Adrenal gland (tissue), 19 donors: ENCODE measurements around the gene SLITRK5. TPM values are rescaled to one million over a fixed set of nuclear protein-coding genes. Genes with fewer than 3 reads are reported as not detected.

Experiments used
- DNase-seq, 7 donors: peaks; one replicate each; pipeline ENCODE4 v3.0.0-alpha.2; 2019 to 2020
- H3K27ac ChIP-seq, 5 donors: fragments of 200-600 bp; sonication (generic) in 4 of 5; 1 replicate in 3 of 5; 2 replicates in 2 of 5; pipeline versions ENCODE4 v1.5.1 to v1.8.0; 2016 to 2020; ENCODE audit warnings: mild to moderate bottlenecking in 1 of 5
- H3K27me3 ChIP-seq: fragments of 200-600 bp; 2 replicates; pipeline ENCODE4 v1.8.0; 2021
- H3K36me3 ChIP-seq, 2 donors: fragments of 200-600 bp; replicated peaks in 1 of 2; 1 replicate in 1 of 2; 2 replicates in 1 of 2; pipeline versions ENCODE4 v1.5.1 to v1.8.0; 2018 to 2022
- H3K4me1 ChIP-seq, 2 donors: fragments of 200-600 bp; replicated peaks in 1 of 2; 1 replicate in 1 of 2; 2 replicates in 1 of 2; pipeline versions ENCODE4 v1.5.1 to v1.8.0; 2018 to 2021
- H3K4me3 ChIP-seq, 4 donors: fragments of 200-600 bp; sonication (generic) in 3 of 4; one replicate each; pipeline ENCODE4 v1.5.1; 2016 to 2018
- H3K9me3 ChIP-seq, 3 donors: fragments of 200-600 bp; sonication (generic) in 1 of 3; replicated peaks in 1 of 3; 1 replicate in 2 of 3; 2 replicates in 1 of 3; pipeline versions ENCODE4 v1.5.1 to v1.8.0; 2016 to 2021
- CTCF ChIP-seq, 6 experiments: fragments of 450-650 bp in 4 of 6; fragments of 200-600 bp in 2 of 6; sonication (generic) in 1 of 6; IDR thresholded peaks; 1 replicate in 5 of 6; 2 replicates in 1 of 6; pipeline versions ENCODE4 v1.5.1 to v1.8.0; 2016 to 2021; ENCODE audit warnings: antibody characterized with exemption in 6 of 6, mild to moderate bottlenecking in 2 of 6, moderate library complexity in 1 of 6
- POLR2A ChIP-seq, 2 donors: fragments of 450-650 bp; IDR thresholded peaks; one replicate each; pipeline ENCODE4 v1.6.1; 2017; ENCODE audit warnings: antibody characterized with exemption in 2 of 2, mild to moderate bottlenecking in 2 of 2, moderate library complexity in 1 of 2
- WGBS, 4 donors: extraction: QIAGEN DNeasy Blood & Tissue Kit in 2 of 4; methylation state at CpG; one replicate each; pipeline versions ENCODE4 v1.1.5 to v1.1.7; 2013 to 2017; 5-methylcytosine and 5-hydroxymethylcytosine counted together
- intact Hi-C, 2 donors: fragments of 100-400 bp; cut with DNase I; formaldehyde crosslinking; loops; one replicate each; pipeline versions ENCODE4 v1.14.1 to v1.15.0; 2022 to 2023
- long read RNA-seq, 10 donors: library from polyadenylated mRNA in 3 of 10; unstranded in 2 of 10; stranded (forward) in 1 of 10; transcript quantifications; one replicate each; pipeline ENCODE4 v2.0.0 and lab custom pipeline, GENCODE V29; 2021 to 2026
- polyA plus RNA-seq, 3 donors: library from polyadenylated mRNA; stranded (reverse); fragments of 200-250 nt in 2 of 3; fragments of 350-450 nt in 1 of 3; fragmentation: Illumina TruSeq in 1 of 3; extraction: RNeasy Lipid Tissue Mini Kit (QIAGEN cat#74804) in 1 of 3; gene quantifications; one replicate each; pipeline ENCODE4 v1.2.3, GENCODE V29; 2013 to 2014
- total RNA-seq, 9 donors: library from RNA; depleted of rRNA in 4 of 9; stranded (reverse); fragments of >200 nt in 4 of 9; fragments of 120-200 nt in 1 of 9; fragmentation: NEBNext Ultra II Directional in 1 of 9; extraction: Animal tissue kit (Norgen Biotek cat#: 25700) in 1 of 9; gene quantifications; one replicate each; pipeline versions ENCODE4 v1.1.0 to v1.2.4, GENCODE V29; 2013 to 2023
- donor health status: healthy with polysubstance abuse.
- donor health status: Bipolar disorder and iron deficiency.
- donor health status: DM: yes; HTN: yes; CAD: no.
- donor health status: DM: no; HTN: no; CAD: no.
- donor health status: DM: no; HTN: no; CAD: no.
- donor health status: DM: yes; HTN: yes; CAD: no.

The SLITRK5 gene
- total RNA-seq: under 1 TPM in 8 of 9 donors, not detected in 1; under 0.01 to 0.22 (median 0.09) TPM
- polyA plus RNA-seq: under 1 TPM; 0.07 to 0.16 (median 0.08) TPM
- long read RNA-seq, donor 1: 0 reads
- long read RNA-seq, donor 2: 0 reads
- long read RNA-seq, donor 3: 0 reads
- long read RNA-seq, donor 4: 0 reads
- long read RNA-seq, donor 5, partial matches to known transcripts: 0 of 1 reads
- long read RNA-seq, donor 5, other reads (novel, unspliced or antisense): 1 of 1 reads
- long read RNA-seq, donor 6: 0 reads
- long read RNA-seq, donor 7: 0 reads
- long read RNA-seq, donor 8: 0 reads
- long read RNA-seq, donor 9: 0 reads
- long read RNA-seq, donor 10: 0 reads

GRCh38 chr13:87671031-87671752 lies at the start of gene SLITRK5:
SLITRK5 (plus strand) TSS chr13:87671371; CDS start chr13:87675389, 4,018 bp downstream.
- Histone ChIP-seq H3K9me3 (no peaks in the 10 kb centered on the region), H3K4me3 (peak within 1 kb of the TSS in 2 of 4 donors; percentile 22 to 58), H3K4me1 (peaks cover 18 to 20% of the 10 kb centered on the region in 2 donors), H3K27ac (no peak within 1 kb of the TSS), H3K36me3 (no peaks in the 10 kb centered on the region), H3K27me3 (peaks cover 49% of the 10 kb centered on the region)
- intact Hi-C loops: no loop called here
- peak; percentile 33 to 82 (median 56) for TF ChIP-seq CTCF (IDR thresholded peaks at IDR 0.05)
- no peak for TF ChIP-seq POLR2A (IDR thresholded peaks at IDR 0.05)
- DNase-seq: peak; percentile 51 to 78 (median 68)
- WGBS, 4 donors: 0 to 1% (median 1%) methylated on average over 22 to 43 of the region's 43 CpGs

GRCh38 chr13:87622971-87623370 lies 48.2 kb upstream of the SLITRK5 start:
- intact Hi-C loops: no loop called here
- H3K4me1 ChIP-seq: no peaks in the 10 kb centered on the region
- WGBS, 4 donors: 64 to 85% (median 70%) methylated on average over 1 of the region's 1 CpG
- TF ChIP-seq CTCF (IDR thresholded peaks at IDR 0.05): no peak
- no peak for TF ChIP-seq POLR2A (IDR thresholded peaks at IDR 0.05)
- no peak overlapping the region for H3K27ac ChIP-seq
- no peaks in the 10 kb centered on the region for H3K27me3 ChIP-seq
- no peaks in the 10 kb centered on the region for H3K9me3 ChIP-seq
- DNase-seq: no peak
- no peak overlapping the region for H3K4me3 ChIP-seq
- no peaks in the 10 kb centered on the region for H3K36me3 ChIP-seq

- Histone ChIP-seq H3K27me3 (no peaks in the 10 kb centered on the region), H3K27ac (no peak overlapping the region), H3K36me3 (no peaks in the 10 kb centered on the region), H3K9me3 (no peaks in the 10 kb centered on the region), H3K4me3 (no peak overlapping the region), H3K4me1 (no peaks in the 10 kb centered on the region)
- intact Hi-C loops: no loop called here
- 9 to 38% (median 21%) methylated on average over 2 of the region's 2 CpGs for WGBS, 4 donors
- DNase-seq: no peak
- TF ChIP-seq POLR2A (IDR thresholded peaks at IDR 0.05) (no peak), CTCF (IDR thresholded peaks at IDR 0.05) (no peak)
These were observed 14.9 kb upstream of the SLITRK5 start for GRCh38 chr13:87656306-87656705.

- Histone ChIP-seq H3K27ac (no peak overlapping the region), H3K4me1 (no peaks in the 10 kb centered on the region), H3K9me3 (no peaks in the 10 kb centered on the region), H3K27me3 (no peaks in the 10 kb centered on the region), H3K36me3 (no peaks in the 10 kb centered on the region), H3K4me3 (no peak overlapping the region)
- no peak for DNase-seq
- TF ChIP-seq POLR2A (IDR thresholded peaks at IDR 0.05) (no peak), CTCF (IDR thresholded peaks at IDR 0.05) (no peak)
- WGBS, 4 donors: 29 to 47% (median 37%) methylated on average over 3 of the region's 3 CpGs
- intact Hi-C loops: no loop called here
These were observed 9.7 kb upstream of the SLITRK5 start for GRCh38 chr13:87661471-87661870.
